HG03442 (cell line): ENCODE data around the gene STUM.
"Not testable (repeated sequence)": the region's sequence is repeated elsewhere in the genome, so short reads cannot be mapped to it uniquely, and the experiment has no call there.

ENCODE experiments used
- ATAC-seq: cut with Tn5 transposase; IDR thresholded peaks from one replicate; pipeline ENCODE4 v1.9.1; 2021; ENCODE audit warnings: mild to moderate bottlenecking, moderate library complexity; ENCODE audit not compliant: unreplicated experiment

STUM gene, protein sequence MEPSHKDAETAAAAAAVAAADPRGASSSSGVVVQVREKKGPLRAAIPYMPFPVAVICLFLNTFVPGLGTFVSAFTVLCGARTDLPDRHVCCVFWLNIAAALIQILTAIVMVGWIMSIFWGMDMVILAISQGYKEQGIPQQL

DNA sequence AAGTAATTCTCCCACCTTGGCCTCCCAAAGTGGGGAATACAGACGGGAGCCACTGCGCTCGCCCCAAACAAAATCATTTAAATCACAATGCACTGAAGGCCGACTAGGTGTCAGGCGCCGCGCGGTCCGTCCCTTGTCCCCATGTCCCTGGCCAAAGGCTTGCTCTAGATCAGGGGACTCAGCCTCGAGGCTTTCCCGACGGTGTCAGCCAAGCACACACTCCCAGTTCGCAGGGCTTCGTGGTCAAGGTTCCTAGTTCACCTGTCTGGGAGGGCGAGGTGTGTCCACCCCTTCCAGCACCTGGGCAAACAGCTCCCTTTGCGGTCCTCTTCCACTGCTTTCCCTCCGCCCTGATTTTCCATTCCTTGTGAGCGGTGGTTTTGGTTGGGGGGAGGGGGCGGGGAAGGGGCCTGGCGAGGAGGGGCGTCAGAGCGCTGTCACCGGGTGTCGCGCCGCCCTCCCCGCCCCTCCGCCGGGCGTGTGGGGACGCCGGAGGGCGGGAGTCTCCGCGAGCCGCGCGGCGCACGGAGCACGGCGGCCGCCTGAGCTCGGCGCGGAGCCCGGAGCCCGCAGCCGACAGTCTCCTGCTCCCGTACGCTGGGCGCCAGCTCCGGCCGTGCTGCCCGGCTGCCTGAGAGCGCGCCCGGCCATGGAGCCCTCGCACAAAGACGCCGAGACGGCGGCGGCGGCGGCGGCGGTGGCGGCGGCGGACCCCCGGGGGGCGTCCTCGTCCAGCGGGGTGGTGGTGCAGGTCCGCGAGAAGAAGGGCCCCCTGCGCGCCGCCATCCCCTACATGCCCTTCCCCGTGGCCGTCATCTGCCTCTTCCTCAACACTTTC is at the start of gene STUM:
Gene STUM, plus strand, starts transcription at position 509 of the 838 bp plus-strand sequence. Its CDS starts 141 bp downstream, at position 650.
- no peak for ATAC-seq

DNA sequence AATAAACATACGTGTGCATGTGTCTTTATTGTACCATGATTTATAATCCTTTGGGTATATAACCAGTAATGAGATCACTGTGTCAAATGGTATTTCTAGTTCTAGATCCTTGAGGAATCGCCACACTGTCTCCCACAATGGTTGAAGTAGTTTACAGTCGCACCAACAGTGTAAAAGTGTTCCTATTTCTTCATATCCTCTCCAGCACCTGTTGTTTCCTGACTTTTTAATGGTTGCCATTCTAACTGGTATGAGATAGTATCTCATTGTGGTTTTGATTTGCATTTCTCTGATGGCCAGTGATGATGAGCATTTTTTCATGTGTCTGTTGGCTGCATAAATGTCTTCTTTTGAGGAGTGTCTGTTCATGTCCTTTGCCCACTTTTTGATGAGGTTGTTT is 48.9 kb upstream of the STUM start:
- ATAC-seq = not testable (repeated sequence)

- ATAC-seq = no peak
Measured at GRCh38 chr1:226506021-226506420, 42.5 kb upstream of the STUM start.

- no peak for ATAC-seq
Measured at GRCh38 chr1:226506921-226507320, 41.6 kb upstream of the STUM start.

GRCh38 chr1:226510453-226510852 is 38.1 kb upstream of the STUM start:
- no peak for ATAC-seq

DNA sequence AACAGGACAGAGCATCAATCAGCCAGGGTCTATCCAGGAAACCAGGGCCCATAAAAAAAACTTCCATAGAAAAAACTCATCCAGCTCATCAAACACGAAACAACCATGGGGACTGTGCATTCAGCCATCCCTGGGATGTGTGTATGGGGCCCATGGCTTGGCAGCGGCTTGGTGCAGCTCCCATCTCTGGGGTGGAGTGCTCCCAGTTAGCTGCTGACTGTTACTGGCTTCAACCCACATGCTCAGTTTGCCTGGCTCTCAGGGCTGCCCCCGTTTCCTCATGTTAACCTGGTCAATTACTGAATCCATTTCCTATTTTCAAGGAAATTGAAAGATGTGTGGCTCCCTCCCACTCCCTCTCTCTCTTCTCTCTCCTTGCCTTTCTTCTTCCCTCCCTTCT is 37.3 kb upstream of the STUM start:
- ATAC-seq = no peak

DNA sequence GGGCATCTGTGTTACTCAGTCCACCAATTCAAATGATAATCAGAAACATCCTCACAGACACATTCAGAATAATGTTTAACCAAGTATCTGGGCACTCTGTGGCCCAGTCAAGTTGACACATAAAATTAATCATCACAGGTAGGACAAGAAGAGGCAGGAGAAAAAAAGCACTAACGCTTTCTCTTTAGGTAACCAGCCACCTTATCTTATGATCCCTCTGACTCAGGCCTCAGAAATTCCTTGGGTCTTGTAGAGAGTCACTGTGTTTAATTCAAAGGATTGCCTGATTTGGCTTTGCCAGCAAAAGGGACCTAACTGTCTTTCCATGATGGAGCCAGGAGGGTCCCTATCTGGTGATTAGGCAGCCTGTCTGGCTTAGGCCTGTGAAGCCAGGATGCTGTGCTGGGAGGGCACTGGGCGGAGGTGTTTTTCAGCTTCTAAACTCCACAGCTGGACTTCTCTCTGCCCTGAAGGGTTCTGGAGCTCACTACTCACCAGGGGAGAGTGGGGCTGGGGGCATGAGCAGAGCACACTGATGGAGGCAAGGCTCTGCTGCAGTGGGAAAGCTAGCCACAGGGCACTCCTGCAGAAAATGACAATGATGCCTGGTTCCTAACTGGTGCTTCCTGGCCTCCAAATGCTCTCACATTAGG is 36.4 kb upstream of the STUM start:
- no peak for ATAC-seq

GRCh38 chr1:226518375-226518774 is 30.2 kb upstream of the STUM start:
- ATAC-seq = no peak

DNA sequence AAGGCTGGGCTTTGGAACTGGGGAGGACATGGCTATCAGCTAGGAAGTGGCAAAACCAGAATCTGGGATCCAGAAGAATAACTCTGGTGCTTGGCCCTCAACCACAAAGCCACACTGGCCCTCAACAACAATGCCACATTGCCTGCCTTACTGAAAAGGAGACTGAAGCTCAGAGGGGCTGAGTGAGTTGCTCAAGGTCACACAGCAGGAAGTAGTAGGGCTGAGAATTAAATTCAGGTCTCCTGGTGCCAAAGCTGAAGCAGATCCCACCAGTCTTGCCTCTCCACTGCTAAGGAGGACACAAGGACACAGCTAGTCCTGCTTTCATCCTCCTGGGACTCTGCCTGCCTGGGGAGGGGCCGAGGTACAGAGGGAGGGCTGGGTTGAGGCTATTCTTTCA is 29.4 kb upstream of the STUM start:
- ATAC-seq = no peak

DNA sequence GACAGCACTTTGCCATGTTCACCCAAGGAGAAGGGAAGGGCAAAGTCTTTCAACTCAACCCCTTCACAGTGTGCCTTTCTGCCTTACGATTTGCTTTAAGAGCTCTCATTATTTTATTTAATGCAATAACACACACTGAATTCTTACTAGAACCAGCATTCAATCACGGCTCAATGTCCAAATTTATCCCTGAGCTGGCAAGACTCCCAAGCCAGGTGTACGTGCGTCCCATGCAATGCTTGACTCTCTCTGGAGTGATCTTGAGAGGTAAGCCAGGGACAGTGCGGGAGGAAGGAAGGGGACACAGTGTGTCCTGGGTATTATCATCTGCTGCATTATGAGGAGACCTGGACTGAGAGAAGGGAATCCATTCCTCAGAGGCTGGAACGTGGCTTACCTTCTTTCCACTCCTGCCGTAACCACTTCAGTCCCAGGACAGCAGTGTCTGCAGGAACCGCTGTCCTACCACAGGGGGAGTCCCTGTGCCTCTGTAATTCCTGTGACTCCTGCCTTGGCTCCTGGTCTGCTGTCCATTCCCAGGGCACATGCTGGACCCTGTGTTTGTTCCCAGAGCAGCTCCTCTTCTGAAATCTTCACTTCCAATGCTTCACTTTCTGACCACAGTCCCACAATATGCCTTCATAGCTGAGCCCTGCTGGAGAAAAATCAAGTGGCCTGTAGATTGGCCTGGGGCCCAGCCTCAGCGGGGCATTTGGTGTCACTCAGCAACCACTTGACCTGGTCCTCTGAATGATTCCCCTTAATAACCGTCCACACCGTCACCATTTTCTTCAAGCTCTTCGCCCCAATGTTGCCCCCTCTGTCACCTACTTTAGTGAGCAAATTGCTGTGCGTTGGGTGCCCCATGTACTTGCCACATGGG is 28.6 kb upstream of the STUM start:
- ATAC-seq = no peak

- ATAC-seq = no peak
Measured at GRCh38 chr1:226520640-226521355, 27.8 kb upstream of the STUM start.

DNA sequence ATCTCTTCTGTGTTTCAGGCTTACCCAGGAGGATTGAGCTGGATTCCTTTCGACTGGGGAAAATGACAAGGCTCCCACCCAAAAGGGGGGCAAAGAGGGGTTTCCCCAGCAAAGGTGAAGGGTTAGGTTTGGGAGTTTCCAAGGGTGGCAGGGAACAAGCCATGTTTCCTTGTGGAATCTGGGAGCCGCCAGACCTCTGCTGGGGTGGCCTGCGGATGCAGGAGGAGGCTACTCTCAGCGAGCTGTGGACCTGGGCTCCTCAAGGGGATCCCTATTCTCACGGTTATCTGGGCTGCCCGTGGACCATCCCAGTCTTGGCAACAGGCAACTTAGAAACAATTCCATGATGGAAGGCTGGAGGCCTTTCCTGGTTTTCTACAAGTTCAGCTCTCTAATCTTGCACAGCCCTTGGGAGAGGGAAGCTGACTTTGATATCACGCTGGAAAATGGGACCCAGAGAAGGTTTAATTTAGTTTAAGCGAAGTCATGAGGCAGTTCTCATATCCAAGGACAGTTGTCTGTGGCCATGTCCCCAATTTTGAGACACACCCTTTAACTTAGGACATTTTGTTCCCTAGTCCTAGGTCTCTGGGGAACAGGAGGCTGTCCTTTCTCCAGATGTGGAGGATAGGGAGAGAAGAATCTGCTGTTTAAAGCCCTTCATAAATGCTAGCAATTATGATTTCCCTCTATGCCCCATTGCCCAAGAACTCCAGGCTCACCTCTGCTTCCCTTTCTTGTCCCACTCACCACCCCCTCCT is 24.7 kb upstream of the STUM start:
- ATAC-seq = no peak

DNA sequence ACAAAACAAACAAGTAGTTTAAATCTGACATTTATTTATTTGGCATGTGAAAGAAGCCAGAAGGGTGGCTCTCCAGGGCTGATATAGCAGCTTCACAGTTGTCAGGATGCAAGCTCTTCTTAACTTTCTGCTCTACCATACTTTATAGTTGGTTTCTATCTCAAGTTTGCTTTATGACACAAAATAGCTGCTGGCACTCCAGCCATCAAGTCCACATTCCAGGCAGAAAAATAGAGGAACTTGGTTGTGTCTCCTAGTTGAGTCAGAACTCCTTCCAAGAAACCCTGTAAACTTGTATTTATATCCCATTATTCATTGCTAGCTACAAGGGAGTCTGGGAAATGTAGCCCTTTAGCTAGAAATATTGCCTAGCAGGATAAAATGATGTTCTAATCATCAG is 24.0 kb upstream of the STUM start:
- ATAC-seq = no peak

GRCh38 chr1:226525750-226526149 is 22.8 kb upstream of the STUM start:
- ATAC-seq = no peak

DNA sequence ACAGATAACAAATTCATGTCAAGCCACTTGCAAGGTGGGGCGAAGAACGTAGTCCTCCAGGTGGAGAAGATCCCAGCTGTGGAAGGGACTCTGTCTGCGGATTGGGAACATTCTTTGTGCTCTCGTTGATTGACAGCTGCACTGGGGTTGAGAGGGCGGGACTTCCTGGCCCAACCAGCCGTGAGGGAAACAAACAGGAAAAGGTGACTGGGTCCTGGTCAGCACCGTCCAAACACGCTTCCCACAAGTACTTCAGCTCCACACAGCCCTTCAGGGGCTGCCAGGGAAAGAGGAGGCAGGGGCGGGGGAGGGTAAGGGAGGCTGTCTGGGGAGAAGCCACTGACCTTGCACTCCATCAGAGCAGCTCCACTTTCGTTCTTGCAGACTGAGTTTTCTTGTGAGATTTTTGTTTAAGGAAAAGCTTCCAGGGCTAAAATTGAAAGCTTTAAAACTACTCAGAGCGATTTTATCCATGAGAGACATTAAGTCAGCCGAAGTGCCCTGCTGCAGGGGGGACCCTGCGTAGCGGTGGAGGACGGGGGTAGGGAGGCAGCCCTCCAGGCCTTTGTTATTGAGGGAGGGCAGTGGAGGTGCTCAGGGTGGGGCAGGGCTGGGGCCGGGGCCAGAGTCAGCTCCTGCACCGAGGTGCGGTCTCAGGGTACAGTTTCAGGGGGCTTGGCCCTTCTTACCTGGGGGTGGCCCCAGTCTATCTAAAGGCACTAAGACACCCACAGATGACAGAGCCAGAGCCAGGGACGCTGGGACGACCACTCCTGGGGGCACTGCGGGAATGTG is 21.6 kb upstream of the STUM start:
- no peak for ATAC-seq

GRCh38 chr1:226529891-226530290 is 18.7 kb upstream of the STUM start:
- ATAC-seq = no peak

GRCh38 chr1:226530591-226530990 is 18.0 kb upstream of the STUM start:
- no peak for ATAC-seq

GRCh38 chr1:226531360-226532093 is 17.0 kb upstream of the STUM start:
- ATAC-seq = no peak
